Ovary (tissue), 9 donors: ENCODE measurements around the gene ANKRD27. TPM values are rescaled to one million over a fixed set of nuclear protein-coding genes. Genes with fewer than 3 reads are reported as not detected.
A peak's percentile ranks its signal among the peaks of the same experiment; 100 is the strongest.
"Not testable (repeated sequence)": the region's sequence is repeated elsewhere in the genome, so short reads cannot be mapped to it uniquely, and the experiment has no call there.

Experiments used
- DNase-seq, 5 donors: peaks; one replicate each; pipeline ENCODE4 v3.0.0-alpha.2; 2019 to 2020
- H3K27ac ChIP-seq, 2 donors: fragments of 200-600 bp; one replicate each; pipeline versions ENCODE4 v1.5.1 to v1.8.0; 2019 to 2022
- H3K27me3 ChIP-seq: fragments of 200-600 bp; one replicate; pipeline ENCODE4 v1.8.0; 2022
- H3K36me3 ChIP-seq: fragments of 200-600 bp; sonication (generic); one replicate; pipeline ENCODE4 v1.5.1; 2019
- H3K4me1 ChIP-seq: one replicate; pipeline ENCODE4 v1.8.1; 2013; ENCODE audit warnings: mild to moderate bottlenecking, moderate library complexity; ENCODE audit not compliant: insufficient read depth
- H3K4me3 ChIP-seq: fragments of 200-600 bp; sonication (generic); one replicate; pipeline ENCODE4 v1.5.1; 2017
- H3K9me3 ChIP-seq, 2 donors: fragments of 200-600 bp in 1 of 2; sonication (generic) in 1 of 2; one replicate each; pipeline versions ENCODE4 v1.5.1 to v1.8.1; 2013 to 2019; ENCODE audit warnings: mild to moderate bottlenecking in 1 of 2, moderate library complexity in 1 of 2
- CTCF ChIP-seq, 3 donors: fragments of 450-650 bp in 2 of 3; fragments of 200-600 bp in 1 of 3; IDR thresholded peaks; one replicate each; pipeline versions ENCODE4 v1.5.1 to v1.8.0; 2016 to 2022; ENCODE audit warnings: antibody characterized with exemption in 3 of 3, mild to moderate bottlenecking in 1 of 3
- EP300 ChIP-seq: sonication (generic); formaldehyde crosslinking; IDR thresholded peaks from one replicate; pipeline ENCODE4 v1.6.1; 2017; ENCODE audit warnings: antibody characterized with exemption
- POLR2A ChIP-seq: fragments of 450-650 bp; IDR thresholded peaks from one replicate; pipeline ENCODE4 v1.6.1; 2017; ENCODE audit warnings: antibody characterized with exemption, mild to moderate bottlenecking, moderate library complexity
- WGBS, 3 donors: extraction: QIAGEN DNeasy Blood & Tissue Kit in 1 of 3; methylation state at CpG; one replicate each; pipeline versions ENCODE4 v1.1.5 to v1.1.7; 2013 to 2017; 5-methylcytosine and 5-hydroxymethylcytosine counted together
- intact Hi-C, 4 donors: fragments of 100-400 bp; cut with DNase I; formaldehyde crosslinking; loops; one replicate each; pipeline versions ENCODE4 v1.11.0 to v1.15.1; 2022 to 2023
- polyA plus RNA-seq, 2 donors: library from polyadenylated mRNA; stranded (reverse); fragments of 200-250 nt in 1 of 2; fragments of 350-450 nt in 1 of 2; fragmentation: Illumina TruSeq in 1 of 2; extraction: RNeasy Lipid Tissue Mini Kit (QIAGEN cat#74804) in 1 of 2; gene quantifications; one replicate each; pipeline ENCODE4 v1.2.3, GENCODE V29; 2013 to 2014
- total RNA-seq, 7 donors: library from RNA; depleted of rRNA in 2 of 7; stranded (reverse); fragments of >200 nt in 2 of 7; fragmentation: NEBNext Ultra II Directional in 3 of 7; extraction: Animal tissue kit (Norgen Biotek cat#: 25700) in 3 of 7; gene quantifications; one replicate each; pipeline versions ENCODE4 v1.1.0 to v1.2.4, GENCODE V29; 2016 to 2023
- donor health status: DM: no; HTN: no; CAD: no; lungs with moderate emphysema.
- donor health status: DM: no; HTN: no; CAD: no.
- donor health status: Bipolar disorder and iron deficiency.
- donor health status: DM: yes; HTN: yes; CAD: no.
- donor health status: DM: no; HTN: no; CAD: no.
- donor health status: DM: yes; HTN: yes; CAD: no.

Gene ANKRD27
- total and polyA plus RNA-seq, 9 donors = 9.9 to 33.6 (median 21.9) TPM

DNA sequence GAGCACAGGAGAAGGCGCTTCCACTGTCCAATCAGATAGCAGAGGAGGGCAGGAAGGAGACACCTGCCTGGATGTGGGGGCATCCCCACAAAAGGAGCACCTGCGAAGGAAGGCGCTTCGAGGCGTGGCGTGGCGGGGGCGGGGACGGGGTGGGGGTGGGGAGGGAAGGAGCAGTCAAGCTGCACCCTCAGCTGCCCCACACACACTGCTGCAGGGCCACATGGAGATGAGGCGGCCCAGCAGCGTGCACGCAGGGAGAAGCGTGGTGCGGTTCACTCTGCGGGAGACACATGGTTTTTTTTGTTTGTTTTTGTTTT is 21.4 kb downstream of the ANKRD27 start:
- H3K9me3 ChIP-seq = no peaks in the 10 kb centered on the region
- H3K27ac ChIP-seq = no peak overlapping the region
- no peak overlapping the region for H3K4me3 ChIP-seq
- peaks cover 3% of the 10 kb centered on the region for H3K4me1 ChIP-seq
- 86 to 88% (median 87%) methylated on average over 15 of the region's 15 CpGs for WGBS, 3 donors
- H3K27me3 ChIP-seq = no peaks in the 10 kb centered on the region
- H3K36me3 ChIP-seq = no peaks in the 10 kb centered on the region
- no peak for DNase-seq
- intact Hi-C loops = no loop called here
- TF ChIP-seq POLR2A (no peak), EP300 (no peak), CTCF (IDR thresholded peaks at IDR 0.05) (no peak)

GRCh38 chr19:32652894-32653598 is 21.9 kb downstream of the ANKRD27 start:
- WGBS, 3 donors = 41 to 45% (median 44%) methylated on average over 12 of the region's 12 CpGs
- no peak for TF ChIP-seq EP300
- TF ChIP-seq CTCF (IDR thresholded peaks at IDR 0.05) = no peak
- TF ChIP-seq POLR2A = no peak
- Histone ChIP-seq H3K36me3 (no peaks in the 10 kb centered on the region), H3K27ac (no peak overlapping the region), H3K4me1 (peaks cover 3% of the 10 kb centered on the region), H3K9me3 (no peaks in the 10 kb centered on the region), H3K27me3 (no peaks in the 10 kb centered on the region), H3K4me3 (no peak overlapping the region)
- intact Hi-C loops = no loop called here
- DNase-seq = peak; percentile 69 to 86 (median 85)

DNA sequence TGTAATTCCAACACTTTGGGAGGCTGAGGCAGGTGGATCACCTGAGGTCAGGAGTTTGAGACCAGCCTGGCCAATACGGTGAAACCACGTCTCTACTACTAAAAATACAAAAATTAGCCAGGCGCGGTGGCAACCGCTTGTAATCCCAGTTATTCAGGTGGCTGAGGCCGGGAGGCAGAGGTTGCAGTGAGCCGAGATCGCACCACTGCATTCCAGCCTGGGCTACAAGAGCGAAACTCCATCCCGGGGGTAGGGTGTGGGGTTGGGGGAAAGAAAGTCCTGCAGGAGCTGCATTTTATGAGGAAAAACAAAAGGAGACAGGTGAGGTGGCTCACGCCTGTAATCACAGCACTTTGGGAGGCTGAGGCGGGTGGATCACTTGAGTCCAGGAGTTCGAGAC is 22.6 kb downstream of the ANKRD27 start:
- DNase-seq, H3K27ac ChIP-seq, H3K4me1 ChIP-seq, intact Hi-C loops, H3K9me3 ChIP-seq, H3K36me3 ChIP-seq, H3K4me3 ChIP-seq, H3K27me3 ChIP-seq: not testable (repeated sequence)
- WGBS, 3 donors = 95 to 97% (median 97%) methylated on average over 13 of the region's 13 CpGs

- intact Hi-C loops = no loop called here
- TF ChIP-seq POLR2A (no peak), CTCF (IDR thresholded peaks at IDR 0.05) (no peak), EP300 (no peak)
- H3K4me3 ChIP-seq = no peak overlapping the region
- H3K4me1 ChIP-seq = peaks cover 3% of the 10 kb centered on the region
- no peaks in the 10 kb centered on the region for H3K27me3 ChIP-seq
- WGBS, 3 donors = 74 to 81% (median 76%) methylated on average over 8 of the region's 8 CpGs
- H3K27ac ChIP-seq = no peak overlapping the region
- no peaks in the 10 kb centered on the region for H3K9me3 ChIP-seq
- no peaks in the 10 kb centered on the region for H3K36me3 ChIP-seq
- DNase-seq = no peak
Observed at GRCh38 chr19:32651729-32652140, 23.2 kb downstream of the ANKRD27 start.

- no peaks in the 10 kb centered on the region for H3K9me3 ChIP-seq
- TF ChIP-seq EP300 = no peak
- H3K36me3 ChIP-seq = no peaks in the 10 kb centered on the region
- H3K4me3 ChIP-seq = no peak overlapping the region
- no peak for DNase-seq
- intact Hi-C loops = no loop called here
- 89 to 96% (median 93%) methylated on average over 5 of the region's 5 CpGs for WGBS, 3 donors
- peaks cover 3% of the 10 kb centered on the region for H3K4me1 ChIP-seq
- no peak overlapping the region for H3K27ac ChIP-seq
- H3K27me3 ChIP-seq = no peaks in the 10 kb centered on the region
Observed at GRCh38 chr19:32650671-32651070, 24.3 kb downstream of the ANKRD27 start.
